IMR-90 (cell line): ENCODE measurements around the gene PPP1R13B. TPM values are rescaled to one million over a fixed set of nuclear protein-coding genes. Genes with fewer than 3 reads are reported as not detected.

Experiments used
- ATAC-seq: fragments of 200-7000 bp; cut with Tn5 transposase; 2 replicates; pipeline ENCODE4 v1.9.1; 2020; ENCODE audit warnings: low read depth, mild to moderate bottlenecking, moderate library complexity
- BruUV-seq: library from RNA; stranded (reverse); fragments of 400-500 nt; replicated peaks from 2 replicates; lab custom pipeline; 2021; lab: Mats Ljungman, UMichigan
- CTCF ChIA-PET: fragments of 300-600 bp; formaldehyde crosslinking; extraction: SDS; loops from one replicate; lab custom pipeline; 2021; ENCODE audit warnings: antibody characterized with exemption; lab: Yijun Ruan, JAX
- POLR2A ChIA-PET: fragments of 300-600 bp; sonication (Branson Sonifier 250); formaldehyde crosslinking; loops from one replicate; lab custom pipeline; 2022; ENCODE audit warnings: antibody characterized with exemption; ENCODE audit not compliant: unreplicated experiment; lab: Charles Lee
- DNase-seq: peaks from one replicate; pipeline ENCODE4 v3.0.0; 2013
- H2AFZ ChIP-seq: replicated peaks from 2 replicates; pipeline ENCODE3; 2013; ENCODE audit warnings: low read length, mild to moderate bottlenecking; ENCODE audit not compliant: poor library complexity
- H2AK5ac ChIP-seq: 2 replicates; pipeline ENCODE4 v1.6.1; 2013; ENCODE audit warnings: low read depth, low read length, inconsistent platforms
- H2AK9ac ChIP-seq: replicated peaks from 2 replicates; pipeline ENCODE3; 2013; ENCODE audit warnings: mild to moderate bottlenecking, low read depth, low read length, moderate library complexity; ENCODE audit not compliant: poor library complexity
- H2BK120ac ChIP-seq: 2 replicates; pipeline ENCODE4 v1.6.1; 2013; ENCODE audit warnings: low read depth, low read length, inconsistent platforms
- H2BK15ac ChIP-seq: 3 replicates; pipeline ENCODE4 v1.6.1; 2013; ENCODE audit warnings: low read depth, low read length, inconsistent platforms
- H2BK20ac ChIP-seq: 2 replicates; pipeline ENCODE4 v1.6.1; 2013; ENCODE audit warnings: low read depth, mild to moderate bottlenecking, inconsistent platforms, low read length, moderate library complexity
- H2BK5ac ChIP-seq: 2 replicates; pipeline ENCODE4 v1.6.1; 2013; ENCODE audit warnings: mild to moderate bottlenecking, low read depth, low read length, inconsistent platforms; ENCODE audit not compliant: poor library complexity, severe bottlenecking
- H3K14ac ChIP-seq: replicated peaks from 2 replicates; pipeline ENCODE4 v1.6.1; 2013; ENCODE audit warnings: low read depth, low read length, inconsistent platforms
- H3K18ac ChIP-seq: 2 replicates; pipeline ENCODE4 v1.6.1; 2013; ENCODE audit warnings: low read depth, low read length, control low read depth
- H3K23ac ChIP-seq: 2 replicates; pipeline ENCODE4 v1.6.1; 2013; ENCODE audit warnings: low read depth, low read length, inconsistent platforms
- H3K27ac ChIP-seq: 2 replicates; pipeline ENCODE4 v1.5.1; 2013; ENCODE audit warnings: mild to moderate bottlenecking, control low read depth, low read length; ENCODE audit not compliant: insufficient read depth
- H3K27me3 ChIP-seq: 2 replicates; pipeline ENCODE4 v1.6.1; 2013; ENCODE audit warnings: low read length; ENCODE audit not compliant: control insufficient read depth, insufficient read depth
- H3K36me3 ChIP-seq: 2 replicates; pipeline ENCODE4 v1.6.1; 2013; ENCODE audit warnings: low read length, mixed read lengths; ENCODE audit not compliant: control insufficient read depth, insufficient read depth
- H3K4ac ChIP-seq: 2 replicates; pipeline ENCODE4 v1.6.1; 2013; ENCODE audit warnings: low read depth, low read length, inconsistent platforms
- H3K4me1 ChIP-seq: 2 replicates; pipeline ENCODE4 v1.6.1; 2013; ENCODE audit warnings: low read length, mixed read lengths; ENCODE audit not compliant: control insufficient read depth, insufficient read depth
- H3K4me2 ChIP-seq: 2 replicates; pipeline ENCODE4 v1.6.1; 2013; ENCODE audit warnings: low read depth, mild to moderate bottlenecking, control low read depth, low read length, moderate library complexity
- H3K4me3 ChIP-seq: 2 replicates; pipeline ENCODE4 v1.5.1; 2013; ENCODE audit warnings: low read depth, mild to moderate bottlenecking, control low read depth, low read length, moderate library complexity; ENCODE audit not compliant: insufficient read depth
- H3K56ac ChIP-seq: 2 replicates; pipeline ENCODE4 v1.6.1; 2013; ENCODE audit warnings: low read length, inconsistent platforms; ENCODE audit not compliant: insufficient read depth; ENCODE audit errors: extremely low read depth
- H3K79me1 ChIP-seq, 2 experiments: 2 replicates each; pipeline ENCODE4 v1.6.1; 2013; ENCODE audit warnings: low read length in 2 of 2, inconsistent platforms in 1 of 2, low read depth in 1 of 2
- H3K9ac ChIP-seq: 2 replicates; pipeline ENCODE4 v1.6.1; 2013; ENCODE audit warnings: low read depth, low read length, control low read depth
- H3K9me1 ChIP-seq: 2 replicates; pipeline ENCODE4 v1.6.1; 2013; ENCODE audit warnings: low read length, inconsistent platforms; ENCODE audit not compliant: insufficient read depth
- H3K9me3 ChIP-seq: 2 replicates; pipeline ENCODE4 v1.6.1; 2013; ENCODE audit warnings: low read length; ENCODE audit not compliant: control insufficient read depth, insufficient read depth
- H4K20me1 ChIP-seq: 2 replicates; pipeline ENCODE4 v1.6.1; 2013; ENCODE audit warnings: low read length, inconsistent platforms; ENCODE audit not compliant: insufficient read depth
- H4K5ac ChIP-seq: 2 replicates; pipeline ENCODE4 v1.6.1; 2013; ENCODE audit warnings: mild to moderate bottlenecking, low read depth, low read length, control low read depth
- H4K8ac ChIP-seq, 2 experiments: 2 replicates each; pipeline ENCODE4 v1.6.1; 2013; ENCODE audit warnings: low read depth in 2 of 2, low read length in 2 of 2, control low read depth in 1 of 2, inconsistent platforms in 1 of 2
- H4K91ac ChIP-seq: 2 replicates; pipeline ENCODE4 v1.6.1; 2013; ENCODE audit warnings: low read depth, low read length, inconsistent platforms; ENCODE audit not compliant: insufficient read depth
- BHLHE40 ChIP-seq: fragments of 150-350 bp; IDR thresholded peaks from 2 replicates; pipeline ENCODE4 v1.6.1; 2016; ENCODE audit warnings: mild to moderate bottlenecking, low read depth, low read length
- CTCF ChIP-seq: conservative IDR thresholded peaks from 2 replicates; pipeline ENCODE4 v1.5.1; 2012; ENCODE audit warnings: mild to moderate bottlenecking, low read depth, low read length, improper control_type of control experiment
- MXI1 ChIP-seq: IDR thresholded peaks from 2 replicates; pipeline ENCODE4 v1.6.1; 2012; ENCODE audit warnings: low read depth, mild to moderate bottlenecking, low read length, moderate library complexity, borderline replicate concordance
- WGBS, 2 experiments: methylation state at CpG; one replicate each; pipeline versions ENCODE4 v1.1.5 to v1.1.7; 2013; ENCODE audit warnings: missing lambda C conversion rate in 2 of 2; ENCODE audit not compliant: insufficient read length in 1 of 2; ENCODE audit errors: extremely low coverage in 2 of 2; 5-methylcytosine and 5-hydroxymethylcytosine counted together
- dilution Hi-C: fragments of 300-500 bp; cut with HindIII; formaldehyde crosslinking; loops from one replicate; pipeline ENCODE4 v1.14.3; 2018; ENCODE audit warnings: low sequenced_read_pairs; ENCODE audit not compliant: unreplicated experiment
- in situ Hi-C: fragments of 300-500 bp; cut with MboI; formaldehyde crosslinking; loops from 3 replicates; pipeline ENCODE4 v1.14.3; 2019; ENCODE audit warnings: low sequenced_read_pairs, inconsistent platforms, mixed read lengths
- intact Hi-C: fragments of 100-400 bp; cut with micrococcal nuclease; formaldehyde crosslinking; loops from 2 replicates; pipeline ENCODE4 v1.10.0; 2022
- polyA plus RNA-seq, 3 experiments: library from polyadenylated mRNA; depleted of rRNA; stranded (reverse); fragments of >200 nt; gene quantifications; 2 replicates each; pipeline ENCODE4 v1.2.3, GENCODE V29; 2012; ENCODE audit warnings: low replicate concordance in 1 of 3
- total RNA-seq: library from RNA; depleted of rRNA; stranded (reverse); fragments of >200 nt; gene quantifications from 2 replicates; pipeline ENCODE4 v1.2.3, GENCODE V29; 2012

Gene PPP1R13B
- total and polyA plus RNA-seq, 2 of the 4 experiments (the other 2 are of a cell fraction), result 1.6 to 2.8 TPM

- no peak overlapping the region for H4K8ac ChIP-seq
- H2BK20ac ChIP-seq, result no peak overlapping the region
- CTCF ChIA-PET, result no interaction called here
- no peak overlapping the region for H3K4me2 ChIP-seq
- H2AK5ac ChIP-seq, result no peak overlapping the region
- no peak overlapping the region for H3K9ac ChIP-seq
- H4K5ac ChIP-seq, result no peak overlapping the region
- dilution Hi-C loops (no loop called here), in situ Hi-C loops (no loop called here), intact Hi-C loops (no loop called here)
- DNase-seq (no peak), ATAC-seq (no peak)
- H4K91ac ChIP-seq, result no peak overlapping the region
- no peaks in the 10 kb centered on the region; the same call in 1 of the 2 replicates for H4K20me1 ChIP-seq
- H3K9me3 ChIP-seq, result no peaks in the 10 kb centered on the region
- H3K56ac ChIP-seq, result no peak overlapping the region
- no peak overlapping the region for H2AFZ ChIP-seq
- no peak overlapping the region for H3K4ac ChIP-seq
- TF ChIP-seq BHLHE40 (no peak), MXI1 (no peak), CTCF (no peak)
- WGBS, 2 experiments, result 49% methylated on average over 2 of the region's 10 CpGs; no CpG with 5 or more reads in 1 of the 2 experiments
- H2BK120ac ChIP-seq, result no peak overlapping the region
- POLR2A ChIA-PET, result no interaction called here
- H2AK9ac ChIP-seq, result no peak overlapping the region
- H3K23ac ChIP-seq, result no peak overlapping the region
- H3K18ac ChIP-seq, result no peak overlapping the region
- H3K27me3 ChIP-seq, result no peaks in the 10 kb centered on the region
- H3K4me1 ChIP-seq, result peaks cover 2% of the 10 kb centered on the region; the same call in 1 of the 2 replicates
- H3K27ac ChIP-seq, result no peak overlapping the region
- H2BK5ac ChIP-seq, result no peak overlapping the region
- H3K9me1 ChIP-seq, result peaks cover 2% of the 10 kb centered on the region; the same call in 1 of the 2 replicates
- 0 out of 4 replicates have a peak, but pooled peaks cover 0 to 2% of the 10 kb centered on the region in 2 experiments for H3K79me1 ChIP-seq
- H3K14ac ChIP-seq, result no peak overlapping the region
- no peak overlapping the region for H2BK15ac ChIP-seq
- H3K4me3 ChIP-seq, result no peak overlapping the region
- peaks cover 22% of the 10 kb centered on the region for H3K36me3 ChIP-seq
- BruUV-seq, result no TSS peak
These were observed 110.6 kb downstream of the PPP1R13B start for GRCh38 chr14:103736546-103737431.
